OCI-LY7 (cell line): ENCODE data around the gene ZFR2. TPM values are rescaled to one million over a fixed set of nuclear protein-coding genes. Genes with fewer than 3 reads are reported as not detected.
A peak's percentile ranks its signal among the peaks of the same experiment; 100 is the strongest.

Experiments
- BruUV-seq: library from RNA; stranded (reverse); fragments of 400-500 nt; replicated peaks from 2 replicates; lab custom pipeline; 2021; lab: Mats Ljungman, UMichigan
- CTCF ChIA-PET: fragments of 300-600 bp; sonication (Branson Sonifier 250); formaldehyde crosslinking; loops from one replicate; lab custom pipeline; 2022; ENCODE audit warnings: antibody characterized with exemption; ENCODE audit not compliant: unreplicated experiment; lab: Charles Lee
- POLR2A ChIA-PET: fragments of 300-600 bp; sonication (Branson Sonifier 250); formaldehyde crosslinking; loops from one replicate; lab custom pipeline; 2022; ENCODE audit warnings: antibody characterized with exemption; lab: Charles Lee
- DNase-seq: peaks from one replicate; pipeline ENCODE4 v3.0.0-alpha.2; 2015; ENCODE audit warnings: low spot score
- H2AFZ ChIP-seq: fragments of 200-600 bp; sonication (generic), shearing (Covaris generic); 2 replicates; pipeline ENCODE4 v1.6.1; 2014; ENCODE audit warnings: mild to moderate bottlenecking, antibody characterized with exemption, low read length, moderate library complexity
- H3K27ac ChIP-seq: fragments of 200-600 bp; sonication (generic); 2 replicates; pipeline ENCODE4 v1.5.1; 2014; ENCODE audit warnings: mixed run types, low read depth, mild to moderate bottlenecking, moderate library complexity, low read length, inconsistent platforms; ENCODE audit not compliant: poor library complexity, severe bottlenecking
- H3K36me3 ChIP-seq: fragments of 200-600 bp; sonication (generic); 2 replicates; pipeline ENCODE4 v1.6.1; 2014; ENCODE audit warnings: mild to moderate bottlenecking, antibody characterized with exemption, low read length, moderate library complexity, mixed read lengths; ENCODE audit not compliant: insufficient read depth
- H3K4me1 ChIP-seq: fragments of 200-600 bp; sonication (generic); 2 replicates; pipeline ENCODE4 v1.5.1; 2014; ENCODE audit warnings: mild to moderate bottlenecking, low read length; ENCODE audit not compliant: insufficient read depth, poor library complexity, severe bottlenecking
- H3K4me2 ChIP-seq: fragments of 200-600 bp; sonication (generic); 2 replicates; pipeline ENCODE4 v1.6.1; 2014; ENCODE audit warnings: mild to moderate bottlenecking, low read length
- H3K4me3 ChIP-seq: fragments of 200-600 bp; sonication (generic); 2 replicates; pipeline ENCODE4 v1.5.1; 2014; ENCODE audit warnings: mild to moderate bottlenecking, low read depth, low read length; ENCODE audit not compliant: poor library complexity, severe bottlenecking
- H3K79me2 ChIP-seq: fragments of 200-600 bp; sonication (generic); 2 replicates; pipeline ENCODE4 v1.6.1; 2016; ENCODE audit warnings: low read depth, mild to moderate bottlenecking, low read length, moderate library complexity, mixed read lengths; ENCODE audit not compliant: insufficient read depth
- H3K9me2 ChIP-seq: fragments of 200-600 bp; sonication (generic); 2 replicates; pipeline ENCODE4 v1.6.1; 2016; ENCODE audit warnings: mild to moderate bottlenecking, low read length, mixed read lengths; ENCODE audit not compliant: insufficient read depth
- H3K9me3 ChIP-seq: fragments of 200-600 bp; sonication (generic); 2 replicates; pipeline ENCODE4 v1.6.1; 2014; ENCODE audit warnings: mild to moderate bottlenecking, mixed run types, low read length, mixed read lengths
- H4K20me1 ChIP-seq: fragments of 200-600 bp; sonication (generic); 2 replicates; pipeline ENCODE4 v1.6.1; 2014; ENCODE audit warnings: mild to moderate bottlenecking, antibody characterized with exemption, low read length, moderate library complexity, mixed read lengths; ENCODE audit not compliant: insufficient read depth
- CTCF ChIP-seq: fragments of 200-600 bp; sonication (generic); conservative IDR thresholded peaks from 2 replicates; pipeline ENCODE4 v1.5.1; 2014; ENCODE audit warnings: mild to moderate bottlenecking, antibody characterized with exemption, low read length, moderate library complexity, mixed read lengths
- EZH2phosphoT487 ChIP-seq: fragments of 200-600 bp; sonication (generic); IDR thresholded peaks from 2 replicates; pipeline ENCODE4 v1.6.1; 2018; ENCODE audit warnings: low read depth, borderline replicate concordance, mild to moderate bottlenecking, mixed run types, antibody characterized with exemption, low read length, moderate library complexity, mixed read lengths
- intact Hi-C: fragments of 100-400 bp; cut with micrococcal nuclease; formaldehyde crosslinking; loops from one replicate; pipeline ENCODE4 v1.10.0; 2022; ENCODE audit not compliant: unreplicated experiment
- total RNA-seq, 2 experiments: library from RNA; depleted of rRNA in 1 of 2; stranded (reverse); fragments of >200 nt in 1 of 2; shearing (Covaris generic) in 1 of 2; gene quantifications; 2 replicates each; pipeline ENCODE4 v1.2.3, GENCODE V29; 2014 to 2022

The ZFR2 gene
- total RNA-seq, 2 experiments from 2014 or later = not detected

GRCh38 chr19:3893509-3894179 lies 24.8 kb upstream of the ZFR2 start:
- Histone ChIP-seq H3K79me2 (no peaks in the 10 kb centered on the region), H3K9me3 (no peaks in the 10 kb centered on the region), H3K27ac (no peak overlapping the region), H3K36me3 (no peaks in the 10 kb centered on the region), H3K4me3 (no peak overlapping the region), H3K9me2 (no peaks in the 10 kb centered on the region), H2AFZ (no peak overlapping the region), H3K4me1 (no peaks in the 10 kb centered on the region), H4K20me1 (no peaks in the 10 kb centered on the region), H3K4me2 (no peak overlapping the region)
- POLR2A ChIA-PET = no interaction called here
- BruUV-seq = no TSS peak
- TF ChIP-seq CTCF = no peak
- no peak for DNase-seq
- CTCF ChIA-PET = no interaction called here
- intact Hi-C loops = no loop called here

GRCh38 chr19:3890591-3890990 lies 21.8 kb upstream of the ZFR2 start:
- Histone ChIP-seq H3K4me1 (no peaks in the 10 kb centered on the region), H3K27ac (no peak overlapping the region), H3K9me3 (no peaks in the 10 kb centered on the region), H3K9me2 (no peaks in the 10 kb centered on the region), H4K20me1 (no peaks in the 10 kb centered on the region), H2AFZ (no peak overlapping the region), H3K4me3 (no peak overlapping the region), H3K79me2 (no peaks in the 10 kb centered on the region), H3K36me3 (no peaks in the 10 kb centered on the region), H3K4me2 (no peak overlapping the region)
- no TSS peak for BruUV-seq
- intact Hi-C loops = no loop called here
- TF ChIP-seq EZH2phosphoT487 (no peak), CTCF (no peak)
- POLR2A ChIA-PET = no interaction called here
- CTCF ChIA-PET = interaction anchor here (0.6 kb wide), 2 partner anchors 57 to 615 kb away, joined by 3 to 4 read pairs; no protein-coding TSS in a partner anchor
- DNase-seq = no peak

- CTCF ChIA-PET = no interaction called here
- no peak overlapping the region for H3K27ac ChIP-seq
- no TSS peak for BruUV-seq
- intact Hi-C loops = no loop called here
- H2AFZ ChIP-seq = no peak overlapping the region
- no peaks in the 10 kb centered on the region for H3K9me3 ChIP-seq
- H3K4me2 ChIP-seq = no peak overlapping the region
- POLR2A ChIA-PET = no interaction called here
- TF ChIP-seq CTCF (no peak), EZH2phosphoT487 (no peak)
- peak; percentile 5 for DNase-seq
- H3K9me2 ChIP-seq = no peaks in the 10 kb centered on the region
- H3K4me3 ChIP-seq = no peak overlapping the region
- H4K20me1 ChIP-seq = no peaks in the 10 kb centered on the region
- H3K4me1 ChIP-seq = no peaks in the 10 kb centered on the region
- H3K79me2 ChIP-seq = no peaks in the 10 kb centered on the region
- no peaks in the 10 kb centered on the region for H3K36me3 ChIP-seq
Observed at GRCh38 chr19:3882041-3882384, 13.2 kb upstream of the ZFR2 start.
